ENCODE measurements around the gene NARS2.
"Not testable (repeated sequence)": the region's sequence is repeated elsewhere in the genome, so short reads cannot be mapped to it uniquely, and the experiment has no call there.

GRCh38 chr11:78602771-78603170, 28.1 kb upstream of the NARS2 start:
- not testable (repeated sequence) for TF ChIP-seq CTCF, POLR2A (IDR thresholded peaks at IDR 0.05)

Data from gastroesophageal sphincter (tissue), 3 donors.